Measurements from ENCODE around the gene DEAF1. TPM values are rescaled to one million over a fixed set of nuclear protein-coding genes. Genes with fewer than 3 reads are reported as not detected.
A peak's percentile ranks its signal among the peaks of the same experiment; 100 is the strongest.

DEAF1 gene
- polyA plus RNA-seq, 1 donor (not counting 4 experiments of a cell fraction or from before 2014, with no cell fraction given), result 8.1 TPM

DNA sequence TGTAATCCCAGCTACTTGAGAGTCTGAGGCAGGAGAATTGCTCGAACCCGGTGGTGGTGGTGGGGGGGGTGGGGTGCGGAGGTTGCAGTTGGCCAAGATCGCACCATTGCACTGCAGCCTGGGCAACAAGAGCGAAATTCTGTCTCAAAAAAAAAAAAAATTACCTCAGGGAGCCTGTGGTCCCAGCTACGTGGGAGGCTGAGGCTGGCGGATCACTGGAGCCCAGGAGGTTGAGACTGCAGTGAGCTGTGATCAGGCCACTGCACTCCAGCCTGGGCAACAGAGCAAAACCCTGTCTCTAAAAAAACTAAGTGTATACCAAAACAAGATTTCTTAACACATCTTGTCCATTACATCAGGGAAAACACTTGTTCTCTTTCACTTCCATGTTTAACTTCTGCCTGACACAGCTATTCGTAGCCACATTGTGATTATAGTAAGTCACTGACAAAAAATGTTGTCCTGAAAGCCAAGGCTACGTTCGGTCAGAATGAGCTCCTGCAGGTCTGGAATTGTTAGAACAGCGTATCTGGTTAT is 2.0 kb upstream of the DEAF1 start:
- Histone ChIP-seq H3K4me3 (ENCODE audit: control insufficient read depth in 2 of 3, extremely low read depth in 1 of 3, insufficient read depth in 2 of 3, low read depth in 1 of 3, low read length in 3 of 3) (peak overlapping the region; percentile 62 to 91 (median 83)), H3K27ac (ENCODE audit: control insufficient read depth, insufficient read depth, low read length) (peak overlapping the region; percentile 97), H3K9me1 (ENCODE audit: control insufficient read depth, extremely low read depth, insufficient read depth, low read length) (no peaks in the 10 kb centered on the region), H3K27me3 (ENCODE audit: control insufficient read depth, extremely low read depth, insufficient read depth, low read length) (no peaks in the 10 kb centered on the region), H3K36me3 (ENCODE audit: control insufficient read depth in 2 of 2, extremely low read depth in 1 of 2, insufficient read depth in 2 of 2, low read length in 2 of 2) (peaks cover 9 to 25% of the 10 kb centered on the region in 2 experiments), H3K79me2 (ENCODE audit: control insufficient read depth, insufficient read depth, low read length) (peaks cover 36% of the 10 kb centered on the region), H3K9ac (ENCODE audit: control insufficient read depth, extremely low read depth, insufficient read depth, low read length) (peak overlapping the region; percentile 99), H3K4me1 (ENCODE audit: control insufficient read depth, extremely low read depth, insufficient read depth, low read length) (peaks cover 47% of the 10 kb centered on the region), H2AFZ (ENCODE audit: control insufficient read depth, low read length) (no peak overlapping the region), H3K9me3 (ENCODE audit: control insufficient read depth, low read depth, low read length) (no peaks in the 10 kb centered on the region), H3K4me2 (ENCODE audit: control insufficient read depth, extremely low read depth, insufficient read depth, low read depth, low read length) (peak overlapping the region; percentile 83), H4K20me1 (ENCODE audit: control insufficient read depth, extremely low read depth, insufficient read depth, low read length) (no peaks in the 10 kb centered on the region)
- FAIRE-seq (peak; percentile 92), DNase-seq (ENCODE audit: low read depth, low spot score) (no peak)
- dilution Hi-C loops (cut with MboI; ENCODE audit: extremely low pct_ligation_motif_present, low sequenced_read_pairs), result no loop called here
- no peak for TF ChIP-seq EZH2 (IDR thresholded peaks at IDR 0.05; ENCODE audit: low read length)
- TF ChIP-seq, protein P1, sequence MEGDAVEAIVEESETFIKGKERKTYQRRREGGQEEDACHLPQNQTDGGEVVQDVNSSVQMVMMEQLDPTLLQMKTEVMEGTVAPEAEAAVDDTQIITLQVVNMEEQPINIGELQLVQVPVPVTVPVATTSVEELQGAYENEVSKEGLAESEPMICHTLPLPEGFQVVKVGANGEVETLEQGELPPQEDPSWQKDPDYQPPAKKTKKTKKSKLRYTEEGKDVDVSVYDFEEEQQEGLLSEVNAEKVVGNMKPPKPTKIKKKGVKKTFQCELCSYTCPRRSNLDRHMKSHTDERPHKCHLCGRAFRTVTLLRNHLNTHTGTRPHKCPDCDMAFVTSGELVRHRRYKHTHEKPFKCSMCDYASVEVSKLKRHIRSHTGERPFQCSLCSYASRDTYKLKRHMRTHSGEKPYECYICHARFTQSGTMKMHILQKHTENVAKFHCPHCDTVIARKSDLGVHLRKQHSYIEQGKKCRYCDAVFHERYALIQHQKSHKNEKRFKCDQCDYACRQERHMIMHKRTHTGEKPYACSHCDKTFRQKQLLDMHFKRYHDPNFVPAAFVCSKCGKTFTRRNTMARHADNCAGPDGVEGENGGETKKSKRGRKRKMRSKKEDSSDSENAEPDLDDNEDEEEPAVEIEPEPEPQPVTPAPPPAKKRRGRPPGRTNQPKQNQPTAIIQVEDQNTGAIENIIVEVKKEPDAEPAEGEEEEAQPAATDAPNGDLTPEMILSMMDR (optimal IDR thresholded peaks at IDR 0.05 in 1 of 3, IDR thresholded peaks at IDR 0.05 in 1 of 3, conservative IDR thresholded peaks at IDR 0.05 in 1 of 3; ENCODE audit: extremely low read depth in 1 of 3, insufficient read depth in 2 of 3, low read length in 3 of 3), result no peak

DNA sequence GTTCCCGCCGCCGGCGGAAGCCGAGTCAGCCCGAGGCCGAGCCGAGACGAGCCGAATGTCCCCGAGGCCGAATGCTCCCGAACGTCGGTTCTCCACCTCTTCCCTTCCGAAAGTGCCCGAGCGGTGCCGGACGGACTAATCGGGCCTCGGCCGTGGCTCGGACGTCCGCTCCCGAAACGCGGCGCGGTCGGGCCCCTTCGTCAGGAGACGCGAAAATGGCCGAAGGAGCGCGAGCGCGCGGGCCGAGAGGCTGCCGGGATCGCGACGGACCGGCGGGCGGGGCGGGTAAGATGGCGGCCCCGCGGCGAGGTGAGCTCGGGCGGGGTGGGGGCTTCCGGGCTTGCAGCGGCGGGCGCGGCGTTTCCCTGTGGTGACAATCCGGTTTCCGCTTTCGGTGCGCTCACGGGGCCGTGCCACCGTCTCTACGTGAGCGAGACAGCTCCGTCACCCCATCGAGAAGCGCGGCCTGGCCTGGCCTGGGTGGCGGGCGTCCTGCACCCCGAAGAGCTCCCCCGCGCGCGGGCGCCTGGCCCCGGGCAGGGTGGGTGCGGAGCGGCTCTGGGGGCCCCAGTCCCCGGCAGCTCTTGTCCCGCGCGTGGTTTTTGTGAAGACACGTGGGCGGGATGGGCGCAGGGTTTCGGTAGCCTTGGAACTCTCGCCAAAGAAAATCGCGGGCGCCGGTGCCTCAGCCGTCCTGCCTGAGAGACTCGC is 671 bp upstream of the DEAF1 start, which contains the start of gene TMEM80:
TSS of gene TMEM80 (plus strand) at position 279 of the 711 bp plus-strand sequence. CDS start at position 291, 12 bp downstream.
- H3K9me1 ChIP-seq (ENCODE audit: control insufficient read depth, extremely low read depth, insufficient read depth, low read length), result no peaks in the 10 kb centered on the region
- H3K9me3 ChIP-seq (ENCODE audit: control insufficient read depth, low read depth, low read length), result no peaks in the 10 kb centered on the region
- H3K27ac ChIP-seq (ENCODE audit: control insufficient read depth, insufficient read depth, low read length), result peak within 1 kb of the TSS; percentile 97
- TF ChIP-seq, protein P1 (optimal IDR thresholded peaks at IDR 0.05 in 1 of 3, IDR thresholded peaks at IDR 0.05 in 1 of 3, conservative IDR thresholded peaks at IDR 0.05 in 1 of 3; ENCODE audit: extremely low read depth in 1 of 3, insufficient read depth in 2 of 3, low read length in 3 of 3), result no peak
- no peak for TF ChIP-seq EZH2 (IDR thresholded peaks at IDR 0.05; ENCODE audit: low read length)
- H3K36me3 ChIP-seq (ENCODE audit: control insufficient read depth in 2 of 2, extremely low read depth in 1 of 2, insufficient read depth in 2 of 2, low read length in 2 of 2), result peaks cover 6 to 22% of the 10 kb centered on the region in 2 experiments
- peaks cover 48% of the 10 kb centered on the region for H3K4me1 ChIP-seq (ENCODE audit: control insufficient read depth, extremely low read depth, insufficient read depth, low read length)
- peak within 1 kb of the TSS; percentile 83 to 91 (median 84) for H3K4me3 ChIP-seq (ENCODE audit: control insufficient read depth in 2 of 3, extremely low read depth in 1 of 3, insufficient read depth in 2 of 3, low read depth in 1 of 3, low read length in 3 of 3)
- peaks cover 41% of the 10 kb centered on the region for H3K79me2 ChIP-seq (ENCODE audit: control insufficient read depth, insufficient read depth, low read length)
- H2AFZ ChIP-seq (ENCODE audit: control insufficient read depth, low read length), result peak within 1 kb of the TSS; percentile 86
- H4K20me1 ChIP-seq (ENCODE audit: control insufficient read depth, extremely low read depth, insufficient read depth, low read length), result no peaks in the 10 kb centered on the region
- DNase-seq (ENCODE audit: low read depth, low spot score) (peak; percentile 64), FAIRE-seq (peak; percentile 46)
- dilution Hi-C loops (cut with MboI; ENCODE audit: extremely low pct_ligation_motif_present, low sequenced_read_pairs), result no loop called here
- H3K4me2 ChIP-seq (ENCODE audit: control insufficient read depth, extremely low read depth, insufficient read depth, low read depth, low read length), result peak within 1 kb of the TSS; percentile 83
- no peaks in the 10 kb centered on the region for H3K27me3 ChIP-seq (ENCODE audit: control insufficient read depth, extremely low read depth, insufficient read depth, low read length)
- peak within 1 kb of the TSS; percentile 99 for H3K9ac ChIP-seq (ENCODE audit: control insufficient read depth, extremely low read depth, insufficient read depth, low read length)

Data from keratinocyte (primary cell).